H9 (cell line): Measurements from ENCODE around the gene POLN. TPM values are rescaled to one million over a fixed set of nuclear protein-coding genes. Genes with fewer than 3 reads are reported as not detected.
"Not testable (repeated sequence)": the region's sequence is repeated elsewhere in the genome, so short reads cannot be mapped to it uniquely, and the experiment has no call there.

ENCODE experiments used
- DNase-seq: peaks from one replicate; pipeline ENCODE4 v3.0.0-alpha.2; 2017
- H2AFZ ChIP-seq: one replicate; pipeline ENCODE4 v1.6.1; 2013; ENCODE audit warnings: mild to moderate bottlenecking, low read length, control low read depth, moderate library complexity
- H2AK5ac ChIP-seq: 2 replicates; pipeline ENCODE4 v1.6.1; 2013; ENCODE audit warnings: low read length, control low read depth, mixed read lengths; ENCODE audit not compliant: insufficient read length
- H2BK120ac ChIP-seq: one replicate; pipeline ENCODE4 v1.6.1; 2013; ENCODE audit warnings: low read depth, mild to moderate bottlenecking, low read length, control low read depth, inconsistent platforms; ENCODE audit not compliant: poor library complexity, severe bottlenecking
- H2BK12ac ChIP-seq: 2 replicates; pipeline ENCODE4 v1.6.1; 2013; ENCODE audit warnings: low read length, control low read depth, mixed read lengths, low read depth; ENCODE audit not compliant: insufficient read length
- H2BK15ac ChIP-seq: 2 replicates; pipeline ENCODE4 v1.6.1; 2013; ENCODE audit warnings: low read depth, low read length, control low read depth
- H2BK20ac ChIP-seq: one replicate; pipeline ENCODE4 v1.6.1; 2013; ENCODE audit warnings: low read depth, mild to moderate bottlenecking, low read length, control low read depth, inconsistent platforms; ENCODE audit not compliant: poor library complexity, severe bottlenecking
- H2BK5ac ChIP-seq: 2 replicates; pipeline ENCODE4 v1.6.1; 2013; ENCODE audit warnings: low read length, control low read depth, mixed read lengths; ENCODE audit not compliant: insufficient read length
- H3K14ac ChIP-seq: 2 replicates; pipeline ENCODE4 v1.6.1; 2013; ENCODE audit warnings: low read length, control low read depth; ENCODE audit not compliant: insufficient read depth
- H3K18ac ChIP-seq: 2 replicates; pipeline ENCODE4 v1.6.1; 2013; ENCODE audit warnings: low read depth, mild to moderate bottlenecking, mixed read lengths, low read length, control low read depth; ENCODE audit not compliant: insufficient read length
- H3K23ac ChIP-seq: 2 replicates; pipeline ENCODE4 v1.6.1; 2013; ENCODE audit warnings: low read length, control low read depth, mixed read lengths, low read depth; ENCODE audit not compliant: insufficient read length
- H3K23me2 ChIP-seq: 2 replicates; pipeline ENCODE4 v1.6.1; 2013; ENCODE audit warnings: low read depth, mild to moderate bottlenecking, mixed read lengths, low read length, control low read depth; ENCODE audit not compliant: insufficient read length, poor library complexity, severe bottlenecking
- H3K27ac ChIP-seq: 2 replicates; pipeline ENCODE4 v1.5.1; 2013; ENCODE audit warnings: low read length, control low read depth, mixed read lengths, low read depth; ENCODE audit not compliant: insufficient read length
- H3K27me3 ChIP-seq: 2 replicates; pipeline ENCODE4 v1.6.1; 2013; ENCODE audit warnings: low read length, control low read depth, inconsistent platforms; ENCODE audit not compliant: insufficient read depth
- H3K4ac ChIP-seq: 2 replicates; pipeline ENCODE4 v1.6.1; 2013; ENCODE audit warnings: low read depth, mild to moderate bottlenecking, control low read depth, inconsistent platforms, low read length, moderate library complexity
- H3K4me1 ChIP-seq: 2 replicates; pipeline ENCODE4 v1.6.1; 2013; ENCODE audit warnings: low read length, control low read depth, inconsistent platforms; ENCODE audit not compliant: insufficient read depth
- H3K4me2 ChIP-seq: 2 replicates; pipeline ENCODE4 v1.6.1; 2013; ENCODE audit warnings: low read length, control low read depth, mixed read lengths; ENCODE audit not compliant: insufficient read length, insufficient read depth
- H3K56ac ChIP-seq: 2 replicates; pipeline ENCODE4 v1.6.1; 2013; ENCODE audit warnings: low read depth, mild to moderate bottlenecking, mixed read lengths, low read length, control low read depth; ENCODE audit not compliant: insufficient read length
- H3K79me1 ChIP-seq: 2 replicates; pipeline ENCODE4 v1.6.1; 2013; ENCODE audit warnings: low read depth, mild to moderate bottlenecking, moderate library complexity, low read length, control low read depth, inconsistent platforms; ENCODE audit not compliant: insufficient read depth, poor library complexity, severe bottlenecking
- H3K79me2 ChIP-seq: 2 replicates; pipeline ENCODE4 v1.6.1; 2013; ENCODE audit warnings: low read length, control low read depth, inconsistent platforms; ENCODE audit not compliant: insufficient read depth
- H3K9ac ChIP-seq: 2 replicates; pipeline ENCODE4 v1.6.1; 2013; ENCODE audit warnings: low read length, control low read depth, mixed read lengths; ENCODE audit not compliant: insufficient read length; ENCODE audit errors: extremely low read depth
- H3K9me3 ChIP-seq: one replicate; pipeline ENCODE4 v1.6.1; 2013; ENCODE audit warnings: low read depth, low read length, inconsistent platforms; ENCODE audit not compliant: control insufficient read depth
- H3T11ph ChIP-seq: one replicate; pipeline ENCODE4 v1.6.1; 2013; ENCODE audit warnings: mild to moderate bottlenecking, low read length, control low read depth, inconsistent platforms
- H4K20me1 ChIP-seq: one replicate; pipeline ENCODE4 v1.6.1; 2013; ENCODE audit not compliant: control insufficient read depth, insufficient read length, insufficient read depth
- H4K5ac ChIP-seq: 2 replicates; pipeline ENCODE4 v1.6.1; 2013; ENCODE audit warnings: low read depth, mild to moderate bottlenecking, mixed read lengths, low read length, control low read depth; ENCODE audit not compliant: insufficient read length
- H4K8ac ChIP-seq: replicated peaks from 2 replicates; pipeline ENCODE4 v1.6.1; 2013; ENCODE audit warnings: low read length, control low read depth, mixed read lengths, low read depth; ENCODE audit not compliant: insufficient read length
- H4K91ac ChIP-seq: 2 replicates; pipeline ENCODE4 v1.6.1; 2013; ENCODE audit warnings: low read depth, mild to moderate bottlenecking, moderate library complexity, mixed read lengths, low read length, control low read depth; ENCODE audit not compliant: insufficient read length
- H3K27ac Mint-ChIP-seq, 3 experiments: 2 replicates in 2 of 3; 3 replicates in 1 of 3; pipeline ENCODE4 v1.8.0; 2020 to 2021; ENCODE audit warnings: mixed read lengths in 3 of 3, mild to moderate bottlenecking in 1 of 3, moderate library complexity in 1 of 3
- H3K27me3 Mint-ChIP-seq: 2 replicates; pipeline ENCODE4 v1.8.0; 2021; ENCODE audit warnings: low read depth, mild to moderate bottlenecking, moderate library complexity, mixed read lengths
- H3K36me3 Mint-ChIP-seq, 3 experiments: 2 replicates in 2 of 3; 3 replicates in 1 of 3; pipeline ENCODE4 v1.8.0; 2020 to 2021; ENCODE audit warnings: low read depth in 3 of 3, mixed read lengths in 3 of 3; ENCODE audit not compliant: insufficient read depth in 1 of 3
- H3K4me1 Mint-ChIP-seq, 2 experiments: 2 replicates each; pipeline ENCODE4 v1.8.0; 2020; ENCODE audit warnings: mixed read lengths in 2 of 2
- H3K4me3 Mint-ChIP-seq, 2 experiments: 2 replicates in 1 of 2; 3 replicates in 1 of 2; pipeline ENCODE4 v1.8.0; 2020 to 2021; ENCODE audit warnings: mild to moderate bottlenecking in 2 of 2, mixed read lengths in 2 of 2, moderate library complexity in 1 of 2
- H3K9me3 Mint-ChIP-seq, 2 experiments: 2 replicates in 1 of 2; 3 replicates in 1 of 2; pipeline ENCODE4 v1.8.0; 2020; ENCODE audit warnings: mild to moderate bottlenecking in 2 of 2, mixed read lengths in 2 of 2, moderate library complexity in 1 of 2
- WGBS: extraction: QIAGEN DNeasy Blood & Tissue Kit; methylation state at CpG from one replicate; pipeline ENCODE4 v1.1.7; 2013; ENCODE audit warnings: missing lambda C conversion rate, low lambda C conversion rate, mixed read lengths; ENCODE audit not compliant: insufficient read length; ENCODE audit errors: extremely low coverage; 5-methylcytosine and 5-hydroxymethylcytosine counted together
- total RNA-seq: library from RNA; stranded (reverse); gene quantifications from 2 replicates; pipeline ENCODE4 v1.2.1, GENCODE V29; 2021
- TF ChIP-seq, protein P1 (sequence below): fragments of 200-600 bp; sonication (generic); conservative IDR thresholded peaks from 3 replicates; pipeline ENCODE4 v1.8.0; 2021; ENCODE audit warnings: antibody characterized with exemption, mild to moderate bottlenecking

The POLN gene
- total RNA-seq, 1 experiment from 2014 or later, result 0.74 TPM

DNA sequence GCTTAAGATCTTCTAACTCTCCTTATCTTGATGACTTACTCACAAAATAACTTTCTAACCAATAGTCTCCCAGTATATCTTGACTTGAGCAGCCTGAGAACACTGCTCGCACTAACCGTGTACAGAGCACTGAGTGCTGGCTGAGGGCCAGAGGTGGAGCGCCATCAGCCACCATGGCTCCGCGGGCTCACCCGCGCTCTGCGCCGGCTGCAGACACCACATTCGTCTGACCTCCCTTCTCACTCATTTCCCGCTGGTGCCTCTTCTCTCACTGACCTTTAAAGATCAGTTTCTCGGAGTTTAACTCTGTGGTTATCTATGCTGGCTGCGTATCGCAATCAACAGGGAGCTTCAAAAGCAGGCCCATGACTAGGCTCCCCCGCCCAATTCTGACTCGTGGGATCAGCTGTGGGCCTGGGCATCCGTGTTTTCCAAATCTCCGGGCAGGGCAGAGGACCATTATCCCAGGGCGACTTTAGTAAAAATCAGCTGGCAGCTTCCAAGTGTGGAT is 78.6 kb downstream of the POLN start:
- H4K91ac ChIP-seq, result no peak overlapping the region
- no peak overlapping the region for H4K5ac ChIP-seq
- no peaks in the 10 kb centered on the region for H3K4me1 Mint-ChIP-seq
- H4K8ac ChIP-seq, result no peak overlapping the region
- no peak for DNase-seq
- no peaks in the 10 kb centered on the region for H3K9me3 ChIP-seq
- no peak overlapping the region for H3K27ac Mint-ChIP-seq
- H2BK15ac ChIP-seq, result no peak overlapping the region
- no peaks in the 10 kb centered on the region for H3K23me2 ChIP-seq
- H3K4me2 ChIP-seq, result no peak overlapping the region
- no peak overlapping the region for H3K9ac ChIP-seq
- no peaks in the 10 kb centered on the region; the same call in 1 of the 2 replicates for H3K27me3 Mint-ChIP-seq
- H2AFZ ChIP-seq, result no peak overlapping the region
- no peaks in the 10 kb centered on the region for H3K79me1 ChIP-seq
- TF ChIP-seq, protein P1, sequence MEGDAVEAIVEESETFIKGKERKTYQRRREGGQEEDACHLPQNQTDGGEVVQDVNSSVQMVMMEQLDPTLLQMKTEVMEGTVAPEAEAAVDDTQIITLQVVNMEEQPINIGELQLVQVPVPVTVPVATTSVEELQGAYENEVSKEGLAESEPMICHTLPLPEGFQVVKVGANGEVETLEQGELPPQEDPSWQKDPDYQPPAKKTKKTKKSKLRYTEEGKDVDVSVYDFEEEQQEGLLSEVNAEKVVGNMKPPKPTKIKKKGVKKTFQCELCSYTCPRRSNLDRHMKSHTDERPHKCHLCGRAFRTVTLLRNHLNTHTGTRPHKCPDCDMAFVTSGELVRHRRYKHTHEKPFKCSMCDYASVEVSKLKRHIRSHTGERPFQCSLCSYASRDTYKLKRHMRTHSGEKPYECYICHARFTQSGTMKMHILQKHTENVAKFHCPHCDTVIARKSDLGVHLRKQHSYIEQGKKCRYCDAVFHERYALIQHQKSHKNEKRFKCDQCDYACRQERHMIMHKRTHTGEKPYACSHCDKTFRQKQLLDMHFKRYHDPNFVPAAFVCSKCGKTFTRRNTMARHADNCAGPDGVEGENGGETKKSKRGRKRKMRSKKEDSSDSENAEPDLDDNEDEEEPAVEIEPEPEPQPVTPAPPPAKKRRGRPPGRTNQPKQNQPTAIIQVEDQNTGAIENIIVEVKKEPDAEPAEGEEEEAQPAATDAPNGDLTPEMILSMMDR, result no peak
- H3K27ac ChIP-seq, result no peak overlapping the region
- 0 out of 5 replicates have a peak, but pooled peaks cover 0 to 4% of the 10 kb centered on the region in 2 experiments for H3K9me3 Mint-ChIP-seq
- H2BK5ac ChIP-seq, result no peak overlapping the region
- H2AK5ac ChIP-seq, result no peak overlapping the region
- no peak overlapping the region for H3K23ac ChIP-seq
- no peaks in the 10 kb centered on the region for H3K27me3 ChIP-seq
- H3K79me2 ChIP-seq, result no peaks in the 10 kb centered on the region
- WGBS, result no CpG with 5 or more reads among the region's 19 CpGs
- H3K18ac ChIP-seq, result no peak overlapping the region
- H3K4me3 Mint-ChIP-seq, result no peak overlapping the region
- H3K56ac ChIP-seq, result no peak overlapping the region
- H3K36me3 Mint-ChIP-seq, result no peaks in the 10 kb centered on the region; a peak in 3 of 7 replicates
- H2BK20ac ChIP-seq, result peak overlapping the region; percentile 66
- H3K14ac ChIP-seq, result no peak overlapping the region
- H3K4me1 ChIP-seq, result no peaks in the 10 kb centered on the region
- no peak overlapping the region for H2BK120ac ChIP-seq
- no peaks in the 10 kb centered on the region for H4K20me1 ChIP-seq
- no peak overlapping the region for H3T11ph ChIP-seq
- no peak overlapping the region for H2BK12ac ChIP-seq
- H3K4ac ChIP-seq, result no peak overlapping the region

GRCh38 chr4:2161092-2161703 is 80.7 kb downstream of the POLN start:
- H3K23ac ChIP-seq, H4K5ac ChIP-seq, H3K27me3 Mint-ChIP-seq, H3K18ac ChIP-seq, H3K56ac ChIP-seq, H3K36me3 Mint-ChIP-seq, H2AFZ ChIP-seq, H3K79me2 ChIP-seq, H4K20me1 ChIP-seq, H3K4me3 Mint-ChIP-seq, H3T11ph ChIP-seq, H2AK5ac ChIP-seq, H2BK20ac ChIP-seq, H3K4me1 ChIP-seq, H3K9me3 Mint-ChIP-seq, H3K4ac ChIP-seq, H3K27ac ChIP-seq, H2BK5ac ChIP-seq, H2BK15ac ChIP-seq, H3K4me1 Mint-ChIP-seq, H4K91ac ChIP-seq, H3K79me1 ChIP-seq, H3K9ac ChIP-seq, H3K4me2 ChIP-seq, DNase-seq, H3K23me2 ChIP-seq, H4K8ac ChIP-seq, H3K9me3 ChIP-seq, H3K27ac Mint-ChIP-seq, H3K27me3 ChIP-seq, H2BK12ac ChIP-seq, H3K14ac ChIP-seq, H2BK120ac ChIP-seq: not testable (repeated sequence)
- no CpG with 5 or more reads among the region's 40 CpGs for WGBS
